GM18858 (cell line): Measurements from ENCODE around the gene TNS2.
A peak's percentile ranks its signal among the peaks of the same experiment; 100 is the strongest.
"Not testable (repeated sequence)": the region's sequence is repeated elsewhere in the genome, so short reads cannot be mapped to it uniquely, and the experiment has no call there.

Experiments used
- ATAC-seq: cut with Tn5 transposase; IDR thresholded peaks from one replicate; pipeline ENCODE4 v1.9.1; 2021; ENCODE audit not compliant: unreplicated experiment

TNS2 gene, protein sequence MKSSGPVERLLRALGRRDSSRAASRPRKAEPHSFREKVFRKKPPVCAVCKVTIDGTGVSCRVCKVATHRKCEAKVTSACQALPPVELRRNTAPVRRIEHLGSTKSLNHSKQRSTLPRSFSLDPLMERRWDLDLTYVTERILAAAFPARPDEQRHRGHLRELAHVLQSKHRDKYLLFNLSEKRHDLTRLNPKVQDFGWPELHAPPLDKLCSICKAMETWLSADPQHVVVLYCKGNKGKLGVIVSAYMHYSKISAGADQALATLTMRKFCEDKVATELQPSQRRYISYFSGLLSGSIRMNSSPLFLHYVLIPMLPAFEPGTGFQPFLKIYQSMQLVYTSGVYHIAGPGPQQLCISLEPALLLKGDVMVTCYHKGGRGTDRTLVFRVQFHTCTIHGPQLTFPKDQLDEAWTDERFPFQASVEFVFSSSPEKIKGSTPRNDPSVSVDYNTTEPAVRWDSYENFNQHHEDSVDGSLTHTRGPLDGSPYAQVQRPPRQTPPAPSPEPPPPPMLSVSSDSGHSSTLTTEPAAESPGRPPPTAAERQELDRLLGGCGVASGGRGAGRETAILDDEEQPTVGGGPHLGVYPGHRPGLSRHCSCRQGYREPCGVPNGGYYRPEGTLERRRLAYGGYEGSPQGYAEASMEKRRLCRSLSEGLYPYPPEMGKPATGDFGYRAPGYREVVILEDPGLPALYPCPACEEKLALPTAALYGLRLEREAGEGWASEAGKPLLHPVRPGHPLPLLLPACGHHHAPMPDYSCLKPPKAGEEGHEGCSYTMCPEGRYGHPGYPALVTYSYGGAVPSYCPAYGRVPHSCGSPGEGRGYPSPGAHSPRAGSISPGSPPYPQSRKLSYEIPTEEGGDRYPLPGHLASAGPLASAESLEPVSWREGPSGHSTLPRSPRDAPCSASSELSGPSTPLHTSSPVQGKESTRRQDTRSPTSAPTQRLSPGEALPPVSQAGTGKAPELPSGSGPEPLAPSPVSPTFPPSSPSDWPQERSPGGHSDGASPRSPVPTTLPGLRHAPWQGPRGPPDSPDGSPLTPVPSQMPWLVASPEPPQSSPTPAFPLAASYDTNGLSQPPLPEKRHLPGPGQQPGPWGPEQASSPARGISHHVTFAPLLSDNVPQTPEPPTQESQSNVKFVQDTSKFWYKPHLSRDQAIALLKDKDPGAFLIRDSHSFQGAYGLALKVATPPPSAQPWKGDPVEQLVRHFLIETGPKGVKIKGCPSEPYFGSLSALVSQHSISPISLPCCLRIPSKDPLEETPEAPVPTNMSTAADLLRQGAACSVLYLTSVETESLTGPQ (N-terminal part only)

GRCh38 chr12:53049571-53050318, at the start of gene TNS2:
Gene TNS2, plus strand, starts transcription at chr12:53050065. Its CDS starts 121 bp downstream, at chr12:53050186.
- ATAC-seq = no peak

GRCh38 chr12:53004178-53004577, 45.7 kb upstream of the TNS2 start:
- no peak for ATAC-seq

DNA sequence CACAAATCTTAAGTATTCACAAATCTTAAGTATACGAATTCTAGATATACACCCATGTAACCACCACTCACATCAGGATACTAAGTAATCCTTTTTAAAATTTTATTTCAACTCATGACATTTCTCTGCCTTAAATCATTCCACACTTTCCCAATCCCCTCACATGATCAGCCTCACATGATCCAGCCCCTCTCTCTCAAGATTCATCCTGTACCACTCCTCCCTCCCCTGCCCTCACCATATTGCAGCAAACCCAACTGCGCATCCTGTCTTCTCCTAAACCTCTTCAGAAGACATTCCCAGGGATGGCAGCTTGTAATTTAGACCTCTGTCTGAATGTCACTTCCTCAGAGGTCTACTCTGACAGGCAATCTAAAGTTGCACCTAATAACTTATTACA, 45.3 kb upstream of the TNS2 start:
- ATAC-seq = no peak

DNA sequence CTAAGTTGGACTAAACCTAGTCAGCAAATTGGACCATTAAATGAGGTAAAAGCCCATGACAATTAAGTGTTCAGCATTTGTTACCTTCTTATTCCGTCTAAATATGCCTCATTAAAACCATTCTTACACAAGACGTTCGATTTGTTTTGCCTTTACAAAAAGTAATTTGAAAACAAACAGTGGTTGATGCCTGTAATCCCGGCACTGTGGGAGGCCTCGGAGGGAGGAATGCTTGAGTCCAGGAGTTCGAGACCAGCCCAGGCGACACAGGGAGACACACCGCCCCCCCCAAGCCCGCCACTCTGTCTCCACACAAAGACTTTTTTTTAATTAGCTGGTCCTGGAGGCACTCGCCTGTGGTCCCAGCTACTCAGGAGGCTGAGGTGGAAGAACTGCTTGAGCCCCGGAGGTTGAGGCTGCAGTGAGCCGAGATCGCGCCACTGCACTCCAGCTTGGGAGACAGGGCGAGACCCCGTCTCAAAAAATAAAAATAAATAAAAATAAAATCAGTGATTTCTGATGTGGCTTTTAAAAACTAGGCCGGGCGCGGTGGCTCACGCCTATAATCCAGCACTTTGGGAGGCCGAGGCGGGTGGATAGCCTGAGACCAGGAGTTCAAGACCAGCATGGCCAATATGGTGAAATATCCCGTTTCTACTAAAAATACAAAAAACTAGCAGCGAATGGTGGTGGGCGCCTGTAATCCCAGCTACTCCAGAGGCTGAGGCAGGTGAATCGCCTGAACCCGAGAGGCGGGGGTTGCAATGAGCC, 44.5 kb upstream of the TNS2 start:
- ATAC-seq = no peak

DNA sequence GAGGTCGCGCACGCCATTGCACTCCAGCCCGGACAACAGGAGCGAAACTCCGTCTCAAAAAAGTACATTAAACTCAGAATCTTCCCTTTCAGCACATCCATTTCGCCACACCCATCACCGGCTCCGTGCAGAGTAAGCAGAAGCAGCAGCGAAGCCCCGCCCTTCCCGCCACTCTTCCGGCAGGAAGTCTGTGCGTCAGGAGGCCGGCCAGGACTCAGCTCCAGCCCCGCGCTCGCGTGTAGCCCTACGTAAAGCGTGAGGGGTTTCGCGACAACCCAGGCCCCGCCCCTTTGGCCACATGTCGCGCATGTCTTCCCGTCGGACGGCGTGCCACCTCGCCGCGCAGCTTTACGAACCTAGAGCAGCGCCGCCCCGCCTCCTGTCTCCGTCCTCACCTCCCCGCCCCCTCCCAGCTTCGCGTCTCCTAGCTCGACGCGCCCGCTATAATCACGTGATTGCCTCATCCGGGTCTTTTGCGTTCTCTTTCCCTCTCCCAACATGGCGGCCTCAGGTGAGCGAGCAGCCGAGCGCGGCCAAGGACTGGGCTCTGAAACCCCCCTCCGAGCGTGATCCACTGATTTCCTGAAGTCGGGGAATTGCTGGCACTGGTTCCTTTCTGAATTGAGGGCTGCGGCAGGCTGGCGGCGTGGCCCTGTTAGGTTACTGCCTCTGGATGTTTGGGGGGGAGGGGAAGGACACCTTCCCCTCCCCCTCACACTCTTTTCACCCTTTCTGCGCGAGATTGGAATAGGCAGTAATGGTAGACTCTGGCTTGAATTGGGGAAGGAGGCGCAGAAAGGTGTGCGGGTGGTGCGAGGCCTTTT, 43.7 kb upstream of the TNS2 start, which contains the start of gene EIF4B:
Gene EIF4B, plus strand, starts transcription at position 471 of the 824 bp plus-strand sequence. Its CDS starts 28 bp downstream, at position 499.
- peak; percentile 88 for ATAC-seq

GRCh38 chr12:53006810-53007309, 43.0 kb upstream of the TNS2 start:
- ATAC-seq = no peak

- ATAC-seq = no peak
Observed at GRCh38 chr12:53007343-53007742, 42.5 kb upstream of the TNS2 start.

DNA sequence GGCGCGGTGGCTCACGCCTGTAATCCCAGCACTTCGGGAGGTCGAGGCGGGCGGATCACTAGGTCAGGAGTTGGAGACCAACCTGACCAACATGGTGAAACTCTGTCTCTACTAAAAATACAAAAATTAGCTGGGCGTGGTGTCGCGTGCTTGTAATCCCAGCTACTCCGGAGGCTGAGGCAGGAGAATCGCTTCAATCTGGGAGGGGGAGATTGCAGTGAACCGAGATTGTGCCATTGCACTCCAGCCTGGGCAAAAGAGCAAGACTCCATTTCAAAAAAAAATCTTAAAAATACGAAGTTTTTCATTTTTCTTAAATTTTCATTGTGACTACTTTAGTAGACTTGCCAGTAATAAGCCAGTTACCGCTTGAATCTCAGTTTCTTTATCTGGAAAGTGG, 41.1 kb upstream of the TNS2 start:
- not testable (repeated sequence) for ATAC-seq

GRCh38 chr12:53010955-53011354, 38.9 kb upstream of the TNS2 start:
- no peak for ATAC-seq

DNA sequence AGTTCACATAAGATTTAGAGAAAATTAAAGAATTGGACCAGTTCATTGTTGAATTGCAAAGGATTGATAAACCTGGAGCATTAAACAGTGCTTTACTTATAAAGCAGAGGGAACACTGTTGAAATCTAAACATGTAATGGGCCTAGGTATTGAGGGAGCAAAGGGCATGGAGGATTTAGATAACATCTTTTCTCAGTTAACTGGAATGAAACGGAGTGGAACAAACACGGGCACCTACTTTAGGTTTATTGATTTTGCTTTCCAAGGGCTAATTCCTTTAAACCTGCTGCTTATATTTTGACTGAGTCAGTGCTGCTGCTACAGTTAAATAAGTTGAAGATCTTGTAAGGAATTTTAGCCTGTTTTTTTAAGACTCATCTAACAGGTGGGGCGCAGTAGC, 38.0 kb upstream of the TNS2 start:
- ATAC-seq = no peak

DNA sequence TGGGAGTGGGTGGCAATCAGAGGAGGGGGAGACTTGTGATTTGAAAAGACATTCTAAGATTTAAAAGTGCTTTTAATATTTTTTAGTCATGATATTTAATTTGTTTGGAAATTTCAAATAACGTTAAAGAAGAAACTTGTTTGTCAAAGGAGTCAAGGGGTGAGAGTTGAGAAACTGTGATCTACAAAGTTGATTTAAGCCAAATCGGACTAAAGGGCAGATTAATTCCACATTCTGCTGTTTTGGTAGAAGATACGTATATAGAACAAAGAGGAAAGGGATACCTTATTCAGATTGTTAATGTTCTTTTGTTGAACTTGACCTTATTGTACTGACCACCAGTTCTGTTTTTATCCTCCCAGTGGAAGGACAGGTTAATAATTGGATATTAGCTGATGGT, 36.9 kb upstream of the TNS2 start:
- no peak for ATAC-seq

- no peak for ATAC-seq
Observed at GRCh38 chr12:53014709-53015108, 35.2 kb upstream of the TNS2 start.

GRCh38 chr12:53025250-53025649, 24.6 kb upstream of the TNS2 start:
- no peak for ATAC-seq

DNA sequence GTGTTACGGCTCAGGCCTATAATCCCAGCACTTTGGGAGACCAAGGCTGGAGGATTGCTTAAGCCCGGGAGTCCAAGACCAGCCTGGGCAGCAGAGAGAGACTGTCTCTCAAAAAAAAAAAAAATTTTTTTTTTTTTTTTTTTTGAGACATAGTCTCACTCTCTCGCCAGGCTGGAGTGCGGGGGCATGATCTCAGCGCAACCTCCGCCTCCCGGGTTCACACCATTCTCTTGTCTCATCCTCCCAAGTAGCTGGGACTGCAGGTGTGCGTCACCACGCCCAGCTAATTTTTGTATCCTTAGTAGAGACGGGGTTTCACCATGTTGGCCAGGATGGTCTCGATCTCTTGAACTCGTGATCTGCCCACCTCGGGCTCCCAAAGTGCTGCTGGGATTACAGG, 22.9 kb upstream of the TNS2 start:
- not testable (repeated sequence) for ATAC-seq

GRCh38 chr12:53031616-53032015, 18.2 kb upstream of the TNS2 start:
- ATAC-seq = no peak

DNA sequence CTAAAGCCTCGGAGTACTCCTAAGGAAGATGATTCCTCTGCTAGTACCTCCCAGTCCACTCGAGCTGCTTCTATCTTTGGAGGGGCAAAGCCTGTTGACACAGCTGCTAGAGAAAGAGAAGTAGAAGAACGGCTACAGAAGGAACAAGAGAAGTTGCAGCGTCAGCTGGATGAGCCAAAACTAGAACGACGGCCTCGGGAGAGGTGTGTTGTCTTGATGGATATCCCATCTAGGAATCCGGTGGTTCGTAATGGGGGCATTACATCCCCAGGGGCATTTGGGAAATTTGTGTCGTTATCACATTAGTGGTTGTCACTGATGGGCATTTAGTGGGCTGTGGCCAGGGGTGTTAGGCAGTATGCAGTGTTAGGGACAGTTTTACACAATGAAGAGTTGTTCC, 16.0 kb upstream of the TNS2 start:
- ATAC-seq = not testable (repeated sequence)

- no peak for ATAC-seq
Observed at GRCh38 chr12:53034459-53034858, 15.4 kb upstream of the TNS2 start.

- ATAC-seq = no peak
Observed at GRCh38 chr12:53036802-53037201, 13.1 kb upstream of the TNS2 start.

GRCh38 chr12:53039851-53040250, 10.0 kb upstream of the TNS2 start:
- ATAC-seq = no peak
